Measurements from ENCODE around the gene ZEB2. TPM values are rescaled to one million over a fixed set of nuclear protein-coding genes. Genes with fewer than 3 reads are reported as not detected.

The ZEB2 gene
- total RNA-seq, 1 donor from 2014 or later: 139 TPM

DNA sequence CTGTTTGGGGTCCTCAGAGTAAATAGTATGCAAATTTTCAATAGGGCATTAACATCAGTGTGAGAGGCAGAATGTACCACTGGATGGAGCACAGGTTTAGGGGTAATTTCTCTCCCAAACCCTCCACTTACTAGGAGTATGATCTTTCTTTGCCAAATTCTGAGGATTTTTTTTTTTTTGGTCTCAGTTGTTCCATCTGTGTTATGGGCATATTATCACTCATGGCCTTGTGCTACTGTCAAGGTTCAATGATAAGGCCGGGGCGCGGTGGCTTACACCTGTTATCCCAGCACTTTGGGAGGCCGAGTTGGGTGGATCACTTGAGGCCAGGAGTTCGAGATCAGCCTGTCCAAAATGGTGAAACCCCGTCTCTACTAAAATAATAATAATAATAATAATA lies 30.2 kb upstream of the ZEB2 start:
- DNase-seq (ENCODE audit: extremely low spot score, unreplicated experiment): no peak
- Mint-ChIP-seq H3K9me3 (ENCODE audit: unreplicated experiment) (no peaks in the 10 kb centered on the region), H3K4me1 (ENCODE audit: unreplicated experiment) (peaks cover 53% of the 10 kb centered on the region), H3K36me3 (ENCODE audit: unreplicated experiment) (no peaks in the 10 kb centered on the region), H3K27me3 (ENCODE audit: unreplicated experiment) (no peaks in the 10 kb centered on the region), H3K4me3 (ENCODE audit: unreplicated experiment) (no peak overlapping the region), H3K27ac (ENCODE audit: unreplicated experiment) (no peak overlapping the region)
- TF ChIP-seq, protein P1, sequence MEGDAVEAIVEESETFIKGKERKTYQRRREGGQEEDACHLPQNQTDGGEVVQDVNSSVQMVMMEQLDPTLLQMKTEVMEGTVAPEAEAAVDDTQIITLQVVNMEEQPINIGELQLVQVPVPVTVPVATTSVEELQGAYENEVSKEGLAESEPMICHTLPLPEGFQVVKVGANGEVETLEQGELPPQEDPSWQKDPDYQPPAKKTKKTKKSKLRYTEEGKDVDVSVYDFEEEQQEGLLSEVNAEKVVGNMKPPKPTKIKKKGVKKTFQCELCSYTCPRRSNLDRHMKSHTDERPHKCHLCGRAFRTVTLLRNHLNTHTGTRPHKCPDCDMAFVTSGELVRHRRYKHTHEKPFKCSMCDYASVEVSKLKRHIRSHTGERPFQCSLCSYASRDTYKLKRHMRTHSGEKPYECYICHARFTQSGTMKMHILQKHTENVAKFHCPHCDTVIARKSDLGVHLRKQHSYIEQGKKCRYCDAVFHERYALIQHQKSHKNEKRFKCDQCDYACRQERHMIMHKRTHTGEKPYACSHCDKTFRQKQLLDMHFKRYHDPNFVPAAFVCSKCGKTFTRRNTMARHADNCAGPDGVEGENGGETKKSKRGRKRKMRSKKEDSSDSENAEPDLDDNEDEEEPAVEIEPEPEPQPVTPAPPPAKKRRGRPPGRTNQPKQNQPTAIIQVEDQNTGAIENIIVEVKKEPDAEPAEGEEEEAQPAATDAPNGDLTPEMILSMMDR (IDR thresholded peaks at IDR 0.05): no peak

DNA sequence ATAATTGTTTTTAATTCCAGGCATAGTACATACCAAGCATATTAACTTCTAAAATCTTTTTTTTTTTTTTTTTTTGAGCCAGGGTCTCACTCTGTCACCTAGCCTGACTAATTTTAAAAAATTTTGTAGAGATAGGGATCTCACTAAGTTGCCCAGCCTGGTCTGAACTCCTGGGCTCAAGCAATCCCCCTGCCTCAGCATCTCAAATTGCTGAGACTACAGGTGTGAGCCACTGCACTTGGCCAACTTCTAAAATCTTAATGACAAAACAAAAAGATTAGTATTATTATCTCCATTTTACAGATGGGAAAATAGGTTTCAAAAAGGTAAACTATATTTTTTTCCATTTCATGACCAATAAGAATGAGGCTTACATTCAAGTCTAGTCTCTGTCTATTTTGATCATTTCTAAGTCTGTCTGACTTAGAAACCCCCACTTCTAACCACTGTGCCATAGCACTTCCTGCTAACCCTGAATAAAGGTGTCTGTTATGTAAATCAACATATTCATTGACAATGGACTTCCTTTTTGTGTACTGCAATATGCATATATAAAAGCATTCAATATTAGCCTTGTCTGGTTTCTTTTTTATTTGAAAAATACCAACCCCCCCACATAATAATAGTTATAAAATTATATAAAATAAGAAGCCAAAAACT lies 28.7 kb upstream of the ZEB2 start:
- DNase-seq (ENCODE audit: extremely low spot score, unreplicated experiment): no peak
- TF ChIP-seq, protein P1 (IDR thresholded peaks at IDR 0.05): no peak
- Mint-ChIP-seq H3K4me1 (ENCODE audit: unreplicated experiment) (peaks cover 39% of the 10 kb centered on the region), H3K36me3 (ENCODE audit: unreplicated experiment) (no peaks in the 10 kb centered on the region), H3K27me3 (ENCODE audit: unreplicated experiment) (no peaks in the 10 kb centered on the region), H3K4me3 (ENCODE audit: unreplicated experiment) (no peak overlapping the region), H3K9me3 (ENCODE audit: unreplicated experiment) (no peaks in the 10 kb centered on the region), H3K27ac (ENCODE audit: unreplicated experiment) (peak overlapping the region; percentile 43)

DNA sequence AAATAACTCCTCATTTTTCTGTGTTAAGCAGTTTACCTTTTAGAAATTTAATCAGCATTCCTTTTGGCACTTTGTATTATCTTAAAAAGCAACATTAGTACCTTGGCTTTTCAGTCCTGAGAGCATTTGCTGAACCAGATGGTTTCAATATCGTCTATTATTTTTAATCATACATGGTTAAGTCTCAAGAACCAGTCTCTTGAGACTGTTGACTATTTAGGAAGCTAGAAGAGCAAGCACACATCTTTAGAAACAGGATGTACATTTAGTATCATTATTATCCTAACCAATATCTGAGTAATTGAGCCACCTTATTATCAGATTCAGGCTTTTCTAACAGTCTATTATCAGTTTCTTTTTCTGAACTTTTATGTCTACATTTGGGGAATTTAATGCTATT lies 28.2 kb upstream of the ZEB2 start:
- DNase-seq (ENCODE audit: extremely low spot score, unreplicated experiment): no peak
- TF ChIP-seq, protein P1 (IDR thresholded peaks at IDR 0.05): no peak
- H3K27me3 Mint-ChIP-seq (ENCODE audit: unreplicated experiment): no peaks in the 10 kb centered on the region
- no peaks in the 10 kb centered on the region for H3K9me3 Mint-ChIP-seq (ENCODE audit: unreplicated experiment)
- H3K4me1 Mint-ChIP-seq (ENCODE audit: unreplicated experiment): peaks cover 33% of the 10 kb centered on the region
- H3K4me3 Mint-ChIP-seq (ENCODE audit: unreplicated experiment): no peak overlapping the region
- no peaks in the 10 kb centered on the region for H3K36me3 Mint-ChIP-seq (ENCODE audit: unreplicated experiment)
- H3K27ac Mint-ChIP-seq (ENCODE audit: unreplicated experiment): peak overlapping the region; percentile 43

DNA sequence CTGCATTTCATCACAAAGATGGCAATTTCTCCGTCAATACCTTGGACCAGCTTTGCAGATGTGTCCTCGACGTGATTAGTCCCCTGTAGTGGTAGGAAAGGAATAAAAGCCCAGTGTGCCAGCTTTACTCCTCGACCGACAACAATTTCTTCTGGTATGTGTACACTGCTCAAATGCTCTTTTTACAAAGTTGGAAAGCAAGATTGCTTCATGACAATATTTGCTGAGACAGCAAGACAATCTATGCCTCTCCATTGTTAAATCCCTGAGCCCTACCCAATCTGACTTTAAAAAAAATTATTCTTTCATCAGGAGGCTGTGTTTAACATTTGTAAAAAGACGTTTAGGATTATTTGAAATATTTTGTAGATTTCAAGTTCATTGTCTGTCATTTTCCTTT lies 27.6 kb upstream of the ZEB2 start:
- Mint-ChIP-seq H3K4me3 (ENCODE audit: unreplicated experiment) (no peak overlapping the region), H3K9me3 (ENCODE audit: unreplicated experiment) (no peaks in the 10 kb centered on the region), H3K27ac (ENCODE audit: unreplicated experiment) (peak overlapping the region; percentile 5), H3K4me1 (ENCODE audit: unreplicated experiment) (peaks cover 27% of the 10 kb centered on the region), H3K36me3 (ENCODE audit: unreplicated experiment) (no peaks in the 10 kb centered on the region), H3K27me3 (ENCODE audit: unreplicated experiment) (no peaks in the 10 kb centered on the region)
- DNase-seq (ENCODE audit: extremely low spot score, unreplicated experiment): no peak
- TF ChIP-seq, protein P1 (IDR thresholded peaks at IDR 0.05): no peak

DNA sequence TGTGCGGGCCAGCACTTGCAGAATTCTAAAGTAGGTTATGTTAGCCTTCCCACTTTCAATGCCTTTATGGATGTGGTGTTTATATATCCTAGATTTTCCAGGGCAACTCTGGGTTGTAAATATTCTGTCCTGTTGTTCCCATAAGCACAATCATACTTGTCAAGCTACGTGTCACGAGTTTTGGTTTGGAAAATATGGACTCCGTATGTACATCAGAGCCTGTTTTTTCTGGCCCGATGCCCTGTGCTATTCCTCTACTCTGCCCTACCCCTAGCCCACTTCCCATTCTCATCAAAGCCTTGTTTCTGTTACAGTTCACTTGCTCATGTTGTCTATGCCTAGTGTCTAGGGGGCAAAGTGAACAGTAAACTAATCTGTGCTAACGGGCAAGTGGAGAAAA lies 27.0 kb upstream of the ZEB2 start:
- peak overlapping the region; percentile 5 for H3K27ac Mint-ChIP-seq (ENCODE audit: unreplicated experiment)
- no peak for DNase-seq (ENCODE audit: extremely low spot score, unreplicated experiment)
- H3K4me3 Mint-ChIP-seq (ENCODE audit: unreplicated experiment): no peak overlapping the region
- H3K9me3 Mint-ChIP-seq (ENCODE audit: unreplicated experiment): no peaks in the 10 kb centered on the region
- TF ChIP-seq, protein P1 (IDR thresholded peaks at IDR 0.05): no peak
- H3K4me1 Mint-ChIP-seq (ENCODE audit: unreplicated experiment): peaks cover 26% of the 10 kb centered on the region
- H3K36me3 Mint-ChIP-seq (ENCODE audit: unreplicated experiment): no peaks in the 10 kb centered on the region
- H3K27me3 Mint-ChIP-seq (ENCODE audit: unreplicated experiment): no peaks in the 10 kb centered on the region
